Amygdala (tissue), 56 donors: ENCODE measurements around the gene TNS3.
A peak's percentile ranks its signal among the peaks of the same experiment; 100 is the strongest.

Experiments
- DNase-seq, 56 donors: peaks; one replicate each; lab custom pipeline; 2025; lab: John Stamatoyannopoulos, UW

The TNS3 gene

DNA sequence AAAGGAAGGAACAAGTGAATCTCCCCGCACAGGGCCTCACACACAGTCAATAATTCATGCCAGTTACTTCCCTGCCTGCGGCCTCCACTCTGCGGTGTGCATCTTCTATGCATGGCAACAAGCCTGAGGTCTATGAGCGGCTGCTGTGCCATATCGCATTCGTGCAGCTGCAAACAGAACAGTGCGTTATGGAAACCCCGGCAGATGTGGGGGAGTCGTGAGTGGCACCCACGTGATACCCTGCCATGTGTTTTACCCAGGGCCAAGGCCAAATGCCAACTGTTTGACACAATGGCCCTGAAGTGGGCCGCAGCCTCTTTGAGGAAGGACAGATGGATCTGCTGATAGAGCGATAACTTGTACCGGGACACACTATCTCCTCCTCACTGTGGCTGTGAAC lies 13.4 kb downstream of the TNS3 start:
- peak in 55 of 56 donors; percentile 14 to 89 (median 60) for DNase-seq

DNA sequence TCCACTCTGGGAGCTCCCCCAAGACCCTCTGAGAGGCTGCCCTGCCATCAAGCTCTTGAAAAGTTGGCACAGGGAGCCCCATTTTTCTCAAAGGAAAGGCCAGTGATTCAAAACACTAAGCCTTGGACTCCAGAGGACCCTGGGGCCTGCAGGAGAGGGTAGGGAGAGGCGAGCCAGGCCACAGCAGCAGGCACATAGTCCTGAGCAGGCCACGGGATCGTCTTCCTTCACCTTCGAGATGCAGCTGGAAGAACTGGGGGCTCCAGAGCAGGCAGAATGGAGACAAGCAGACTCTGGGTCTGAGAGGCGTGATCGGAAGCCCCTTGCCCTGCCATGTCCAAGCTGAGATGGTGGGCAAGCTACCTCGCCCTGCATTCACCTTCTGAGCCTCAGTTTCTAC lies 13.9 kb downstream of the TNS3 start:
- DNase-seq = no peak

DNA sequence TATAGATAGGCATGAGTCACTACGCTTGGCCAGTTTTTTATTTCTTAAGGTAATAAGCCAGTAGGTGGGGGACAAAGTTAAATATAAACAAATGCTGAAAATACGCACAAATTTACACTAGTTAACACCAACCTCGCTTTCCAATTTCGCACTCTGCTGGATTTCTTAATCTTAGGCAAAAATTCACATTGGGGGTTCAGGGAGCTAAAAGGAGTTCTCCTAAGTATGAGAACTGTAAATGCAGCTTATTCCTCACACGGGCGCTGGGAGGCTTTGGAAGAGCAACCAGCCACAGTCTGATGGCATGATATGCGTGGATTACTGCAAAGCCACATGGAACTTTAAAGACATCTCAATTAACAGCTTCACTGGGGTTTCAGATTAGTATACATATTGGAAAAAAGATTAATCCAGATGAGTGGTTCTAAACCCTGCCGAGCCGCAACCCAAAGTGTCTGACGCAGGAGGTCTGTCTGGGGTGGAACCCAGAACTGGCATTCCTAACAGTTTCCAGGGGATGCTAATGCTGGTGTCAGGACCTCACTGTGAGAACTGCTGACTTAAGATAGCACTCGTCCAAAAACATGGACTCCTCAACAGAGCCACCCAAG lies 16.2 kb downstream of the TNS3 start:
- no peak for DNase-seq

DNA sequence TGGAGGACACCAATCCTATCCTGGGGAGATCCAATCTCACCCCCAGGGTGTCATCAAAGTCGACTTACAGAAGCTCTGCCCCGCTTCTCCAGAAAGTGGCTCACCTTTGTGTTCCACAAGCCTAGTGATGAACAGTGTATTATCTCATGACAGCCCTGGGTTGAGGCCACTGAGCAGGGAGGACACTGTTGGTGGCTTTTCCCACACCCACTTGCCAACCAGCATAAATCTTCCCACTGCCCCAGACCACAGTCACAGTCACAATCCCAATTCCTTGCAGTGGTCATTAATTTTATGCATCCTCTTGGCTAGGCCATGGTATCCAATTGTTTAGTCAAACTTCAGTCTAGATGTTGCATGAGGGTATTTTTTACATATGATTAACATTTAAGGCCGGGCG lies 18.4 kb downstream of the TNS3 start:
- no peak for DNase-seq

DNA sequence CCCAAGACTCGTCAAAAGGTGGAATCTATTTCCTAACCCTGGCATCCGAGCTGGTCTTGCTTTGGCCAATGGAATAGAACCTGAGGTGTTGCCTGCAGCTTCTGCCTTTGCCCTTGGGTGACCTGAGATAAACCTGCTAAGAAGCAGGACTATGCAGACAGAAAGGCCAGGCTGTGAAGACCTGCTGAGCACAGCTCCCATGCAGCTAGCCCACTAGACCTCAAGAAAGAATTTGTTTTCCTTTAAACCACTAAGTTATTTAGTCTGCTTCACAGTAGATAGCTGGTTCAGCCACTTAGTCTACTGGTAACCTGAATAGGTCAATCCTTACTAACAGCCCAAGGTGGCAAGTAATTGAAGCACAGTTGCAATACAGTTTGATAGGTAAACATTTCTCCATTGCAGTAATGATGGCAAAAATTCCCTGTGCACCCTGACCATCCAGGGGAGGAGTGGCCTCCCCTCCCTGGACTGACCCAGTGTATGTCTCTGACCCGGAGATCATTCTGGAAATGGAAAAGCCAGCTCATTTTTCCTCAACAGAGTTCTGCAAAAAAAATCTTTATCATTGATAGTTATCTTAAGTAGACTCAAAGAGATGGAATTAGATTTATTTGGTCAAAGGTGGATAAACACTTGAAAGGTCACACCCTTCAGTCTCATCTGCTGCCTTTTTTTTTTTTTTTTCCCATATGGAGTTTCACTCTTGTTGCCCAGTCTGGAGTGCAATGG lies 20.0 kb downstream of the TNS3 start:
- DNase-seq = no peak

DNA sequence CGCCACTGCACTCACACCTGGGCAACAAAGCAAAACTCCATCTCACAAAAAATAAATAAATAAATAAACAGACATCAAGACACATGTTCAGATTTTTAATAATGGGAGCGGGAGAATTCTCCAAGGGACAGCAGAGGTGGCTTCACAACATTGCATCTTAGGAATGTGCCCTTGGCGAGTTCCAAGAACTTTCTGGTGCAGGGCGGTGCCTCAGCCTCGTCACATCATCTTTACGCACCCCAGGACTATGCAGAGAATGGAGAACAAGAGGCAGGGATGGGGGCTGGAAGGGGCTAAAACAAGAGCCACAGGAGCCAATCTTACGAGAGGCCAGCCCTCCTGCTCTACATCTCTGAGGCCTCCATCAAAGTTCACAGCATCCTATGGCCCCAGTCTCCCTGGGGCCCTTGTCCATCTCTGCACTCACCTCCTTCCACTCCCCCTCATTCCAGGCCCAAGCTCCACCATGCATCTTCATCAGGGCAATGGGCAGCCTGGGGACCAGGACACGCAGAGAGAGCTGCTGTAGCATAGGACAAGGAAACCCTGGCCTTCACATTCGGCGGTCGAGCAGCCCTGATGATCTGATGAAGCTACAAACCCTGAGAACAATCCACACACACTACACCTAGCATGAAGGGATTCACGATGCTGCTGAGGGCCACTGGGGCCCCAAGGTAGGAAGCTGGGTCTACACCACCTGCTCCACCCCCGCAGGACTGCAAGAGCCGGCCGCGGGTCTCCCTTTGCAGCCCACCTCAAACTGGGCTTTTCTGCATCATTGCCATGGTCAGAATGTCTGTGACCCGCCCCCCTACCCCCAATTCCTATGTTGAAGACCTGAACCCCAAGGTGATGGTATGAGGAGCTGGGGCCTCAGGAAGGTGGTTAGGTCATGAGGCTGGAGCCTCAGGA lies 22.3 kb downstream of the TNS3 start:
- no peak for DNase-seq

DNA sequence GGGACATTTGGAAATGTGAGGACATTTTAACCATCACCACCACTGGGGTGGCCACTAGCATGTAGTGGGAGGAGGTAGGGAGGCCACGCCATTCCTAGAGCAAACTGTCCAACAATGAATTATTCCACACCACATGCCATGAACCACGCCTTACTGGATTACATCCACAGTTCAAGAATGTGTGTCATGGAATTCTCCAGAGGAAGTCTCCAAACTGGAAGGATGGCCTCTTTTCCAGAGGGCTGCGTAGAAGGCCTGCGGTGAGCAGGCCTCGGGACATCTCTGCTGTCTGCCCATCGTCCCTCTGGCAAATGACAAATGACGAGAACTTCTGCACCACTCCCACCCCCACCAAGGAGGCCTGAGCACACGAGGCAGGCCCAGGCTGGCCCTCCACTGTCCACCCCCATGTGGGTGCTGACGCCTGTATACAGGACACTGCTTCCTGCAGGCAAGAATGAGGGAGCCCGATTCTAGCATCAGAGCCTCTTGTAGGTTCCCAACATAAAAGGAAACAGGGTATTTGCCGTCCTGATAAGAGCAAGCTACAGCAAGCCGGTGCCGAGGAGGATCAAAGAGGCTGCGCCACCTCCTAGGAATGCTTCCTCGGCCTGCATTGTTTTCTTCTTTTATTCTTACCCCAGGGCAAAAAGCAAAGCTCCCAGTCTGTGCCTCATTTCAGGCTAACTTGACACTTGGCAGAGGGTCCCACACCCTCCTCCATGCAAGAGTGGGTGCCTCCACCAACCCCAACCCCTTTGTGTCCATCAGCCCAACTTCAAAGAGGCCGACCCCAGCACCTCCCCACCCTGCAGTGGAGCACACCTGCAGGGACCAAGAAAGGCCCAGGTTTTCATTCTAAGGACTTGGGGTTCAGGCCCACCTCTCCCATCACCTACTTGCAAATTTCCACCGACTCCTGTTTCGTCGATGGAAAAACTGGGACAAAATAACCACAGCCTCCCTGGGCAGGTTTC lies 23.9 kb downstream of the TNS3 start:
- no peak for DNase-seq

DNA sequence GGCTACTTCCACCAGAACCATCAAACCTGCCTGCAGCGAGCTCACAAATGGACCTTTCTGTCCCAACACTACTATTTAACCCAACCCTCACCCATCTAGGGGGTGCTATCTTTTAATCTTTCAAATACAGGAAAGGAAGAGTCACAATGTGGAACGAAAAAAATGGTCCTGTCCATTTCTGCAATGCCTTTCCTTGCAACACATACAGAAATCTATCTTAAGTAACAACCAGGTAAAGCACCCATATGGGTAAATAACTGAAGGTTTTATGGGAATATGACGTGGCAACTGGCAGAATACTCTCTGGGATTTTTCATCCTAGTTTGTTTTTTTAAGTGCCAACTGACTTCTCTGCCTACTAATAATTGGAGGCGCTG lies 24.6 kb downstream of the TNS3 start:
- no peak for DNase-seq

DNA sequence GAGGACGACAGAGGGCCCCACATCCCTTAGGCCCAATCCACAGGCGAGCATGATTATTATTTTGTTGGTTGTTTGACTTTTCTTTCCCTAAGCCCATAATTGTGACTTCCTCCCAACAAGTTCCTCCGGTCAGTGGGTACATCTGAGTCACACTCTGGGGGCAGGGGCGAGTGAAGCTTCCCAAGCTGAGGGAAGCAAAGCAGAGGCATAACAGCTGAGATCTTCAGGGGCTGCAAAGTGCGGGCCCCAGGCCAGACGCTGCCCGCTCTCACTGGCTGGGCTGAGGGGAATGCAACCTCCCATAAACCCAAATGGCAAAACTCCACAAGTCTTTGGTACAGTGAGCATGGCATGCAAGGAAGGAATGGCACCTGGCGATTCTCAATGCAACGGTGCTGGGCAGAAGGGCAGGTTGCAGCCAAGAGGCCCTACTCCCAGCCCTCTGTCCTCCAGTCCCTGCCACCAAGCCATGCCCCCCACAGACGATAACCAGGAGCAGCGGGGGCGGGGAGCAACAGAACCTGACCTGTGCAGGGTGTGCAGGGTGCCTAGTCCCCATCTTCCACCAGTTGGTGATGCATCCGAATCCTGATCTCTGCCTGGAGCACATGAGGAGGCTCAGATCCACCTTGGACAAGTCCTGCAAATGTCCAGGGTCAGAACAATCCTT lies 25.3 kb downstream of the TNS3 start:
- no peak for DNase-seq

DNA sequence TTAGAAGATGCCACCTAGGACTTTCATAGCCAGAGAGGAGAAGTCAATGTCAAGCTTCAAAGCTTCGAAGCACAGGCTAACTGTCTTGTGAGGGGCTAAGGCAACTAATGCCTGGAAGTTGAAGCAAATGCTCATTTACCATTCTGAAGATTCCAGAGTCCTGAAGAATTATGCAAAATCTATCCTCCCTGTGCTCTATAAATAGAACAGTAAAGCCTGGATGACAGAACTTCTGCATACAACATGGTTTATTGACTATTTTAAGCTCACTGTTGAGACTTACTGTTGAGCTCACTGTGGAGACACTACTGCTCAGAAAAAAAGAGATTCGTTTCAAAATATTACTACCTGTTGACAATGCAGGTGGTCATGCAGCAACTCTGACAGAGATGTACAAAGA lies 28.6 kb downstream of the TNS3 start:
- no peak for DNase-seq

DNA sequence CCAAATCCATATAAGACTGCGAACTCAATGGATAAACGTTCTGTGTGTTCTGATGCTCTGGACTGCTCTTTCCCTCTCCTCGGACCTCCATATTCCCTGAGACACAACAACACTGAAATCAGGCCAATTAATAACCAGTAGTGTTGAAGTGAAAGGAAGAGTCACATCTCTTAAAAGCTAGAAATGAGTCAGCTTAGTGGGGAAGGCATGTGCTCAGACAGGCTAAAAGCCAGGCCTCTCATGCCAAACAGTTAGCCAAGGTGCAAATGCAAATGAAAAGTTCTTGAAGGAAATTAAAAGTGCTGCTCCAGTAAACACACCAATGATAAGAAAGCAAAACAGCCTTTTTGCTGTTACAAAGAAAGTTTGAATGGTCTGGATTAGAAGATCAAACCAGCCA lies 29.3 kb downstream of the TNS3 start:
- no peak for DNase-seq

DNA sequence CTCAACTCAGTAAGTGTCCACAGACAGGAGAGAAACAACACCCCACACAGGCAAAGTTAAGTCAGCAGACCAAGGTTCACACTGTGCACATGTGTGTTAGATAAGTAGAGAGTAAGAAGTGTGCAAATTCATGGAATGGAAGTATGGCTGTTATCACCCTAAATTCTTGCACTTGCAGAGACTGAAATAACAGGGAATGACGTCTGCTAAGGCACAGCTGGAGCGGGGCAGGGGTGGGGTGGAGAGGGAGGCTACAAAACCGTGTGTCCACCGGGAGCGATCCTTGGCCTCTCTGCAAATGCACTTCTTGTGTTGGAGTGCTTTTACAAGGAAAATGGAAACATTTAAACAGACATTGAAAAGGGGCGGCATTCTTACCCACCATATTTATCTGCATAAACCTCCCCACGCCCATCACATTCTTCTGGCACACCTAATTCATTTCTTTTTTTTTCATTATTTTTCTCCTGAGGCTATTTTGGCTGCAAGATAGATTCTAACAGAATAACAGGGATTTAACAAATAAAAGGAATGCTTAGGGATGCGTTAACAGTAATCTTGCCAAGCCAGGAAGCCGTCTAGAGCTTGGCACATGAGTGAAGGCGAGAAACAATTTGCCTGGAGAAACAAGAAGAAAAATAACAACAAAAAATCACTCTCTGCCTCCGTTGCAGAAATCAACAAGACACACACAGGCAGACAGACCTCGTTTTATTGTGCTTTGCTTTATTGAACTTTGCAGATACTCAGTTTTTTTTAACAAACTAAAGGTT lies 30.1 kb downstream of the TNS3 start:
- DNase-seq = no peak

DNA sequence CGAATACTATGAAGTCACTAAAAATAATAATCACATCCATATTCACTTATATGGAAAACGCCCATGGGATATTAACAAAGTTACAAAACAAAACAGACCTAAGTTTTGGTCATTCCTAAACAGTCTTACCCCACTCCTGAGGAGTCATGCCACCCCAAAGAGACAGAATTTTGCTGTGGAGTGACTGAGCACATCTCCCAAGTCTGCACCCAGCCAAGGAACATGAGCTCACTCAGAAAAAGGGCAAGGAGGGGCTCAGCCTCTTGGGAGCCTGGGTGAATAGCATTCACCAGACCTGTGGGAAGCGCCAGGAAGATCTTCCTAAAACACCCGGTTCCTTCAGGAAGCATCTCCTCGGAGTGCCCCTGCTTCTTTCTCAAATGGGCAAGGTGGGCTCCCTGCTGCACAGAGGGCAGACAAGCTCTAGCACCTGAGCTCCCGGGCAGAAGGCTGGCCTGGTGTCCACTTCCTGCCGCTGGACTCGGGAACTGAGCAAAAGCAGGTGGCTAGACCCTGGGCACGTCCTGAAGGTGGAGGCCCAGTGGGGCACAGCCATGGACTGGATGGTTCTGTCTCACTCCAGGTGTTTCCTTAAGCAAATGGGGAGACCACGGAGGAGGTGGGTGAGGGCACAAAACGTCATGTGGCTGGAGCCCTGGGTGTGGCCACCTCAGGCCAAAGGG lies 31.0 kb downstream of the TNS3 start:
- DNase-seq = no peak

DNA sequence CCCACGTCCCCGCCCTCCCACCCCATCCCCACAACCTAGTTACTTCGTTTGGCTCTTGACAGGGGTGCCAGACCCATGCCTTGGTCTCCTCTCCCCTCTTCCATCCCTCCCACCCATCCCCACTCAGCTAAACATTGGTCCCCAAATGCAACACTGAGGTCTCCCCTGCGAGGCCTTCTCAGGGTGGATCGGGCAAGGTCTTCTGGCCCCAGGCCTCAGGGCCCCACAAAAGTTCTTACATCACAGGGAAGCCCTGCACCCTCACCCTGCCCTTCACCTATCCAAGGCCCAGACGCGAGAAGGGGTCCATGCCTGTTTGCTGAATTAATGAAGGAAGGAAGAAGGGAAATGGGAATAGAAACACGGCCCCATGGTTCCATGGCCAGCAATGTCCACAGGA lies 32.0 kb downstream of the TNS3 start:
- no peak for DNase-seq

DNA sequence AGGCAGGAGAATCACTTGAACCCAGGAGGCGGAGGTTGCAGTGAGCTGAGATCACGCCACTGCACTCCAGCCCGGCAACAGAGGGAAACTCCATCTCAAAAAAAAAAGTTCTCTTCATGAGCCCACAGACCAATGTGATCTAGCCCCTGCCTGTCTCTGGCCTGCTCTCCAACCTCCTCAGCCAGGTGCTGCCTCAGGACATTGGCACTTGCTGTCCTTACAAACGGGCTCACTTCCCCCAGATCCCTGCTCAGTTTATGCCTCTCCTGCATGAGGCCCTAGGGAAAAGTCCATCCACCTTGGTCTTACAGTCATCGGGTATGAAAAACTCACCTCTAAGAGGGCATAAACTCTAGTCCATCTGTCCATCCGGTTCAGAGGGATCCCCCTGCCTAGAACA lies 32.5 kb downstream of the TNS3 start:
- DNase-seq = no peak

DNA sequence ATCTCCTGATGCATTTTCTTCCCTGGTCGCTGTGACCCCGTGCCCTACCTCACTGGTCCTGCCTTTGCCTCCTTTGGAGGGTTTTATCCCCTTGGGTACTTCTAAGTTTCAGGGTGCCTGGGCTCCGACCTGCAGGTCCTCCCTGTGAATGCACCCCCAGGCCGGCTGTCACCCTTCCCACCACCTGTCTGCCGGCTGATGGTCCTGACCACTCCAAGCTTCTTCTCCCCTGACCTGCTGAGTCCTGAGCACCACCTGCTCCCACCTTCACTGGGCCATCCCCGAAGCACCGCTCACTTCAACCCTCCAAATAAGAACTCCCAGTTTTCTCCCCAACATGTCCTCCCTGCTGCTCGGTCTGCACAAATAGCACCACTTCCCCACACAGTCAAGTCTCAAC lies 33.4 kb downstream of the TNS3 start:
- no peak for DNase-seq

DNA sequence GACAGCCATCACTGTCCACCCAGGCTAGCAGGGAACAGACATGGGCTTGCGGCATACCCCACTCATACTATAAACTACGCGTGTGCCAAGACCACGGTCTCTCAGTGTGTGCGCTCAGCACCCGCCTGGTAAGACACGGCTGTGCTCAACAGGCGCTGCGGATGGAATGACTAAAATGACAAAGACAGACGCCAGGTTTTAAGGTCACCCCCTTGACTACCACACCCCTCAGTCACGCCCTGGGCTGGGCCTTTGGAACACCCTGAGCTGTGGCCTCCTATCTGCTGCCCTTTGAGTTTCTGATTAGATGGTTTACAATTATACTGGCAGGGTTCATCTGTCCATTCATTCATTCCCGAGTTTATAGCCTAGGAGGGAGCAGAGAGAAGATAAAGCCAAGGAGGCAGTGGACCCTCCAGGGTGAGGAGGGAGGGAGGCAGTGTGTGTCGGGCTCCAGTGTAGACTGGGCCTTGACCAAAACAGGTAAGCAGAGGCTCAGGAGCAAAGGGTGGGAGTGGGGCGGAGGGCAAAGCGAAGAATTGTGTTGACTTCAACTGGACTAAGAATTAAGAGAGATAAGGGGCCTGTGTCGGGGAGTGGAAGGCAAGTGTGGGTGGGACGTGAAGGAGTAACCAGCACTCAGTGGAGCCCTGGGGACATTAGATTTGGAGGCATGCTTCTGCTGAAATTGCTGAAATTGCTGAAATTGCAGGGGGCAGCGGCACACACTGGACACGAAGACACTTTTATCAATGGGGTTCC lies 35.0 kb downstream of the TNS3 start:
- no peak for DNase-seq

DNA sequence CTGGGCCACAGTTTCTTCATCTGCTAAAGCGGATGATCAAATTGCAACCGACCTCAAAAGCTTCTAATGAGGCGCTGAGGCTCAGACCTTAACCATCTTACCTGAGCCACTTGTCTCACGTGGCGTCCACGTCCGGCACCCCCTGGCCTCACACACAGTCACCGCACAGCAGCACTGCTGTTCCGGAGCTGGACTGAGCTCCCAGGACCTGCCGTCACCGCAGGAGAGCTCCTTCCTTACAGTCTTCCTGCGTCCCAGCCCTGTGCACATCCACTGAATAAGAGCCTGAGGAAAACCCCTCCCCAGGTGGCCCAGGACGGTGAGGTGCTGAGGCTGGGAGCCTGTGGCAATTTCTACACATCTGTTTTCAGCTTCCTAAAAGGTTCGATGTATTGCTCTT lies 35.7 kb downstream of the TNS3 start:
- no peak for DNase-seq
